B cell (primary cell): ENCODE measurements around the gene SHMT2.

ENCODE experiments used
- EZH2 ChIP-seq: IDR thresholded peaks from 2 replicates; pipeline ENCODE4 v1.6.1; 2012; ENCODE audit warnings: borderline replicate concordance, low read depth, mild to moderate bottlenecking, moderate library complexity, low read length; ENCODE audit not compliant: insufficient read depth, poor library complexity, severe bottlenecking
- TF ChIP-seq, protein P1 (sequence below): fragments of 200-600 bp; IDR thresholded peaks from one replicate; pipeline ENCODE4 v1.8.0; 2022; ENCODE audit warnings: antibody characterized with exemption, mild to moderate bottlenecking

DNA sequence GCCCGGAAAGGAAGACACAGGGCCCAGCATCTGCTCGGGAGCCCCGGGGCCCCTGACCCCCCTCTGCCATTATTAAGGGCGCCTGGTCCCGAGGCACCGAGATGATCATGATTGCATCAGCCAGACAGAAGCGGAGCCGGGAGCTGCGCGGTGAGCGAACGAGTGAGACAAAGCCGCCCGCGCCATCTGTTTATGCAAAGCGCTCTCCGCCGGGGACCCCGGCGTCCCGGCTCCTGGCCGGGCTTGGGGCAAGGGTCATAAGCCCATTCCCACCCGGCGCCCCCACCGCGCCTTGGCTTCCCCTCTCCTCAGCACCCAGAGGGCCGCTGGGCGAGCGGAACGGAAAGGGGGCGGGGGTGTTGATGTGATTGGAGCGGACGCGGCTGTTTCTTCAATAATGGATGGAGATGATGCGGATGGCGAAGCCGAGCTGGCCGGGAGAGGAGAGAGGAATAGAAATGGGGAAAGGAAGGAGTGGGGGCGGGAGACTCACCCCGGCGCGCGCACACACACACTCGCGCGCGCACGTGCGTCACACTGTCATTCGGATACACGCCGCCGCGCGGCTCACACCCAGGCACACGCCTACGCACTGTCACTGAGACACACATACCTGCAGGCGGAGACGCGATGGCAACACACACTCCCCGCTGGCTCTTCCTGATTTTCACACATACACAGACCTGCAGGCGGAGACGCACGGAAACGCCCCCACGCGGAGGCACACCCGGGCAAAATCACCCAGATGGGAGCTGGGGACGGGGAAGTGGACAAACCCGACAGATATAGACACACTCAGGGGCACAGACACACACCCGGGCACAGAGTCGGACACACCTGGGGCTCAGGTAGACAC is 10.8 kb downstream of the SHMT2 start:
- TF ChIP-seq, protein P1, sequence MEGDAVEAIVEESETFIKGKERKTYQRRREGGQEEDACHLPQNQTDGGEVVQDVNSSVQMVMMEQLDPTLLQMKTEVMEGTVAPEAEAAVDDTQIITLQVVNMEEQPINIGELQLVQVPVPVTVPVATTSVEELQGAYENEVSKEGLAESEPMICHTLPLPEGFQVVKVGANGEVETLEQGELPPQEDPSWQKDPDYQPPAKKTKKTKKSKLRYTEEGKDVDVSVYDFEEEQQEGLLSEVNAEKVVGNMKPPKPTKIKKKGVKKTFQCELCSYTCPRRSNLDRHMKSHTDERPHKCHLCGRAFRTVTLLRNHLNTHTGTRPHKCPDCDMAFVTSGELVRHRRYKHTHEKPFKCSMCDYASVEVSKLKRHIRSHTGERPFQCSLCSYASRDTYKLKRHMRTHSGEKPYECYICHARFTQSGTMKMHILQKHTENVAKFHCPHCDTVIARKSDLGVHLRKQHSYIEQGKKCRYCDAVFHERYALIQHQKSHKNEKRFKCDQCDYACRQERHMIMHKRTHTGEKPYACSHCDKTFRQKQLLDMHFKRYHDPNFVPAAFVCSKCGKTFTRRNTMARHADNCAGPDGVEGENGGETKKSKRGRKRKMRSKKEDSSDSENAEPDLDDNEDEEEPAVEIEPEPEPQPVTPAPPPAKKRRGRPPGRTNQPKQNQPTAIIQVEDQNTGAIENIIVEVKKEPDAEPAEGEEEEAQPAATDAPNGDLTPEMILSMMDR, result no peak
- no peak for TF ChIP-seq EZH2
